H9 (cell line): ENCODE results near the gene CAPN2. TPM values are rescaled to one million over a fixed set of nuclear protein-coding genes. Genes with fewer than 3 reads are reported as not detected.

Experiments used
- DNase-seq: peaks from one replicate; pipeline ENCODE4 v3.0.0-alpha.2; 2017
- H2AFZ ChIP-seq: one replicate; pipeline ENCODE4 v1.6.1; 2013; ENCODE audit warnings: mild to moderate bottlenecking, low read length, control low read depth, moderate library complexity
- H2AK5ac ChIP-seq: 2 replicates; pipeline ENCODE4 v1.6.1; 2013; ENCODE audit warnings: low read length, control low read depth, mixed read lengths; ENCODE audit not compliant: insufficient read length
- H2BK120ac ChIP-seq: one replicate; pipeline ENCODE4 v1.6.1; 2013; ENCODE audit warnings: low read depth, mild to moderate bottlenecking, low read length, control low read depth, inconsistent platforms; ENCODE audit not compliant: poor library complexity, severe bottlenecking
- H2BK12ac ChIP-seq: 2 replicates; pipeline ENCODE4 v1.6.1; 2013; ENCODE audit warnings: low read length, control low read depth, mixed read lengths, low read depth; ENCODE audit not compliant: insufficient read length
- H2BK15ac ChIP-seq: 2 replicates; pipeline ENCODE4 v1.6.1; 2013; ENCODE audit warnings: low read depth, low read length, control low read depth
- H2BK20ac ChIP-seq: one replicate; pipeline ENCODE4 v1.6.1; 2013; ENCODE audit warnings: low read depth, mild to moderate bottlenecking, low read length, control low read depth, inconsistent platforms; ENCODE audit not compliant: poor library complexity, severe bottlenecking
- H2BK5ac ChIP-seq: 2 replicates; pipeline ENCODE4 v1.6.1; 2013; ENCODE audit warnings: low read length, control low read depth, mixed read lengths; ENCODE audit not compliant: insufficient read length
- H3K14ac ChIP-seq: 2 replicates; pipeline ENCODE4 v1.6.1; 2013; ENCODE audit warnings: low read length, control low read depth; ENCODE audit not compliant: insufficient read depth
- H3K18ac ChIP-seq: 2 replicates; pipeline ENCODE4 v1.6.1; 2013; ENCODE audit warnings: low read depth, mild to moderate bottlenecking, mixed read lengths, low read length, control low read depth; ENCODE audit not compliant: insufficient read length
- H3K23ac ChIP-seq: 2 replicates; pipeline ENCODE4 v1.6.1; 2013; ENCODE audit warnings: low read length, control low read depth, mixed read lengths, low read depth; ENCODE audit not compliant: insufficient read length
- H3K23me2 ChIP-seq: 2 replicates; pipeline ENCODE4 v1.6.1; 2013; ENCODE audit warnings: low read depth, mild to moderate bottlenecking, mixed read lengths, low read length, control low read depth; ENCODE audit not compliant: insufficient read length, poor library complexity, severe bottlenecking
- H3K27ac ChIP-seq: 2 replicates; pipeline ENCODE4 v1.5.1; 2013; ENCODE audit warnings: low read length, control low read depth, mixed read lengths, low read depth; ENCODE audit not compliant: insufficient read length
- H3K27me3 ChIP-seq: 2 replicates; pipeline ENCODE4 v1.6.1; 2013; ENCODE audit warnings: low read length, control low read depth, inconsistent platforms; ENCODE audit not compliant: insufficient read depth
- H3K4ac ChIP-seq: 2 replicates; pipeline ENCODE4 v1.6.1; 2013; ENCODE audit warnings: low read depth, mild to moderate bottlenecking, control low read depth, inconsistent platforms, low read length, moderate library complexity
- H3K4me1 ChIP-seq: 2 replicates; pipeline ENCODE4 v1.6.1; 2013; ENCODE audit warnings: low read length, control low read depth, inconsistent platforms; ENCODE audit not compliant: insufficient read depth
- H3K4me2 ChIP-seq: 2 replicates; pipeline ENCODE4 v1.6.1; 2013; ENCODE audit warnings: low read length, control low read depth, mixed read lengths; ENCODE audit not compliant: insufficient read length, insufficient read depth
- H3K56ac ChIP-seq: 2 replicates; pipeline ENCODE4 v1.6.1; 2013; ENCODE audit warnings: low read depth, mild to moderate bottlenecking, mixed read lengths, low read length, control low read depth; ENCODE audit not compliant: insufficient read length
- H3K79me1 ChIP-seq: 2 replicates; pipeline ENCODE4 v1.6.1; 2013; ENCODE audit warnings: low read depth, mild to moderate bottlenecking, moderate library complexity, low read length, control low read depth, inconsistent platforms; ENCODE audit not compliant: insufficient read depth, poor library complexity, severe bottlenecking
- H3K79me2 ChIP-seq: 2 replicates; pipeline ENCODE4 v1.6.1; 2013; ENCODE audit warnings: low read length, control low read depth, inconsistent platforms; ENCODE audit not compliant: insufficient read depth
- H3K9ac ChIP-seq: 2 replicates; pipeline ENCODE4 v1.6.1; 2013; ENCODE audit warnings: low read length, control low read depth, mixed read lengths; ENCODE audit not compliant: insufficient read length; ENCODE audit errors: extremely low read depth
- H3K9me3 ChIP-seq: one replicate; pipeline ENCODE4 v1.6.1; 2013; ENCODE audit warnings: low read depth, low read length, inconsistent platforms; ENCODE audit not compliant: control insufficient read depth
- H3T11ph ChIP-seq: one replicate; pipeline ENCODE4 v1.6.1; 2013; ENCODE audit warnings: mild to moderate bottlenecking, low read length, control low read depth, inconsistent platforms
- H4K20me1 ChIP-seq: one replicate; pipeline ENCODE4 v1.6.1; 2013; ENCODE audit not compliant: control insufficient read depth, insufficient read length, insufficient read depth
- H4K5ac ChIP-seq: 2 replicates; pipeline ENCODE4 v1.6.1; 2013; ENCODE audit warnings: low read depth, mild to moderate bottlenecking, mixed read lengths, low read length, control low read depth; ENCODE audit not compliant: insufficient read length
- H4K8ac ChIP-seq: replicated peaks from 2 replicates; pipeline ENCODE4 v1.6.1; 2013; ENCODE audit warnings: low read length, control low read depth, mixed read lengths, low read depth; ENCODE audit not compliant: insufficient read length
- H4K91ac ChIP-seq: 2 replicates; pipeline ENCODE4 v1.6.1; 2013; ENCODE audit warnings: low read depth, mild to moderate bottlenecking, moderate library complexity, mixed read lengths, low read length, control low read depth; ENCODE audit not compliant: insufficient read length
- H3K27ac Mint-ChIP-seq, 3 experiments: 2 replicates in 2 of 3; 3 replicates in 1 of 3; pipeline ENCODE4 v1.8.0; 2020 to 2021; ENCODE audit warnings: mixed read lengths in 3 of 3, mild to moderate bottlenecking in 1 of 3, moderate library complexity in 1 of 3
- H3K27me3 Mint-ChIP-seq: 2 replicates; pipeline ENCODE4 v1.8.0; 2021; ENCODE audit warnings: low read depth, mild to moderate bottlenecking, moderate library complexity, mixed read lengths
- H3K36me3 Mint-ChIP-seq, 3 experiments: 2 replicates in 2 of 3; 3 replicates in 1 of 3; pipeline ENCODE4 v1.8.0; 2020 to 2021; ENCODE audit warnings: low read depth in 3 of 3, mixed read lengths in 3 of 3; ENCODE audit not compliant: insufficient read depth in 1 of 3
- H3K4me1 Mint-ChIP-seq, 2 experiments: 2 replicates each; pipeline ENCODE4 v1.8.0; 2020; ENCODE audit warnings: mixed read lengths in 2 of 2
- H3K4me3 Mint-ChIP-seq, 2 experiments: 2 replicates in 1 of 2; 3 replicates in 1 of 2; pipeline ENCODE4 v1.8.0; 2020 to 2021; ENCODE audit warnings: mild to moderate bottlenecking in 2 of 2, mixed read lengths in 2 of 2, moderate library complexity in 1 of 2
- H3K9me3 Mint-ChIP-seq, 2 experiments: 2 replicates in 1 of 2; 3 replicates in 1 of 2; pipeline ENCODE4 v1.8.0; 2020; ENCODE audit warnings: mild to moderate bottlenecking in 2 of 2, mixed read lengths in 2 of 2, moderate library complexity in 1 of 2
- CTCF ChIP-seq: fragments of 200-600 bp; sonication (generic); conservative IDR thresholded peaks from 3 replicates; pipeline ENCODE4 v1.8.0; 2021; ENCODE audit warnings: antibody characterized with exemption, mild to moderate bottlenecking
- WGBS: extraction: QIAGEN DNeasy Blood & Tissue Kit; methylation state at CpG from one replicate; pipeline ENCODE4 v1.1.7; 2013; ENCODE audit warnings: missing lambda C conversion rate, low lambda C conversion rate, mixed read lengths; ENCODE audit not compliant: insufficient read length; ENCODE audit errors: extremely low coverage; 5-methylcytosine and 5-hydroxymethylcytosine counted together
- total RNA-seq: library from RNA; stranded (reverse); gene quantifications from 2 replicates; pipeline ENCODE4 v1.2.1, GENCODE V29; 2021

The CAPN2 gene
- total RNA-seq, 1 experiment from 2014 or later: 32.2 TPM

GRCh38 chr1:223776826-223777454, 64.6 kb downstream of the CAPN2 start:
- H4K20me1 ChIP-seq: no peaks in the 10 kb centered on the region
- Mint-ChIP-seq H3K9me3 (no peaks in the 10 kb centered on the region), H3K27me3 (no peaks in the 10 kb centered on the region), H3K36me3 (peaks cover 30 to 80% (median 68%) of the 10 kb centered on the region in 3 experiments), H3K4me3 (no peak overlapping the region), H3K27ac (peak overlapping the region in 2 of 3 experiments; percentile 31 to 48; a peak in 2 of 7 replicates), H3K4me1 (peaks cover 8 to 10% of the 10 kb centered on the region in 2 experiments)
- no peak overlapping the region for H3K18ac ChIP-seq
- no peak overlapping the region for H3K9ac ChIP-seq
- no peak overlapping the region for H4K8ac ChIP-seq
- no peaks in the 10 kb centered on the region for H3K79me1 ChIP-seq
- H3K23ac ChIP-seq: no peak overlapping the region
- H2BK5ac ChIP-seq: no peak overlapping the region
- TF ChIP-seq CTCF: no peak
- WGBS: no CpG with 5 or more reads among the region's 10 CpGs
- H3K27ac ChIP-seq: no peak overlapping the region
- no peak overlapping the region for H2AFZ ChIP-seq
- no peaks in the 10 kb centered on the region for H3K4me1 ChIP-seq
- no peaks in the 10 kb centered on the region for H3K79me2 ChIP-seq
- H2BK12ac ChIP-seq: no peak overlapping the region
- H2BK20ac ChIP-seq: no peak overlapping the region
- no peaks in the 10 kb centered on the region for H3K27me3 ChIP-seq
- H4K91ac ChIP-seq: no peak overlapping the region
- no peak overlapping the region for H2AK5ac ChIP-seq
- H3K9me3 ChIP-seq: no peaks in the 10 kb centered on the region
- H3K14ac ChIP-seq: no peak overlapping the region
- H3K4me2 ChIP-seq: no peak overlapping the region
- H3T11ph ChIP-seq: no peak overlapping the region
- H3K4ac ChIP-seq: no peak overlapping the region
- no peak overlapping the region for H3K56ac ChIP-seq
- peaks cover 3% of the 10 kb centered on the region for H3K23me2 ChIP-seq
- no peak overlapping the region for H2BK15ac ChIP-seq
- no peak overlapping the region for H2BK120ac ChIP-seq
- DNase-seq: no peak
- H4K5ac ChIP-seq: no peak overlapping the region
